Keratinocyte (primary cell): Measurements from ENCODE around the gene CADM2. TPM values are rescaled to one million over a fixed set of nuclear protein-coding genes. Genes with fewer than 3 reads are reported as not detected.

ENCODE experiments used
- DNase-seq: peaks from one replicate; pipeline ENCODE4 v3.0.0-alpha.2; 2011; ENCODE audit warnings: low read depth, missing footprints, low spot score
- FAIRE-seq: peaks from 2 replicates; lab custom pipeline; 2011; peaks lifted over from hg19 to GRCh38; lab: Jason Lieb, UNC
- H2AFZ ChIP-seq: 2 replicates; pipeline ENCODE4 v1.6.0; 2012; ENCODE audit warnings: low read length, control low read depth, inconsistent platforms; ENCODE audit not compliant: control insufficient read depth
- H3K27ac ChIP-seq: 2 replicates; pipeline ENCODE4 v1.5.1; 2011; ENCODE audit warnings: low read length; ENCODE audit not compliant: control insufficient read depth, insufficient read depth
- H3K27me3 ChIP-seq: 3 replicates; pipeline ENCODE4 v1.6.0; 2011; ENCODE audit warnings: low read length; ENCODE audit not compliant: control insufficient read depth, insufficient read depth; ENCODE audit errors: extremely low read depth
- H3K36me3 ChIP-seq, 2 experiments: 2 replicates in 1 of 2; 3 replicates in 1 of 2; pipeline ENCODE4 v1.5.1; 2011; ENCODE audit warnings: low read length in 2 of 2, mild to moderate bottlenecking in 1 of 2; ENCODE audit not compliant: control insufficient read depth in 2 of 2, insufficient read depth in 2 of 2; ENCODE audit errors: extremely low read depth in 1 of 2
- H3K4me1 ChIP-seq: 3 replicates; pipeline ENCODE4 v1.5.1; 2011; ENCODE audit warnings: low read length; ENCODE audit not compliant: control insufficient read depth, insufficient read depth; ENCODE audit errors: extremely low read depth
- H3K4me2 ChIP-seq: 3 replicates; pipeline ENCODE4 v1.6.0; 2011; ENCODE audit warnings: low read depth, low read length; ENCODE audit not compliant: control insufficient read depth, insufficient read depth; ENCODE audit errors: extremely low read depth
- H3K4me3 ChIP-seq, 3 experiments: fragments of 200-600 bp in 1 of 3; sonication (generic) in 1 of 3; 2 replicates in 2 of 3; 3 replicates in 1 of 3; pipeline ENCODE4 v1.5.1; 2011 to 2016; ENCODE audit warnings: low read length in 3 of 3, mild to moderate bottlenecking in 3 of 3, control low read depth in 2 of 3, inconsistent platforms in 1 of 3, low read depth in 1 of 3, mixed read lengths in 1 of 3, mixed run types in 1 of 3, moderate library complexity in 1 of 3; ENCODE audit not compliant: control insufficient read depth in 2 of 3, insufficient read depth in 2 of 3; ENCODE audit errors: extremely low read depth in 1 of 3
- H3K79me2 ChIP-seq: 2 replicates; pipeline ENCODE4 v1.6.0; 2012; ENCODE audit warnings: low read length; ENCODE audit not compliant: control insufficient read depth, insufficient read depth
- H3K9ac ChIP-seq: 3 replicates; pipeline ENCODE4 v1.6.0; 2011; ENCODE audit warnings: low read length; ENCODE audit not compliant: control insufficient read depth, insufficient read depth; ENCODE audit errors: extremely low read depth
- H3K9me1 ChIP-seq: 3 replicates; pipeline ENCODE4 v1.6.0; 2011; ENCODE audit warnings: low read length; ENCODE audit not compliant: control insufficient read depth, insufficient read depth; ENCODE audit errors: extremely low read depth
- H3K9me3 ChIP-seq: 2 replicates; pipeline ENCODE4 v1.5.1; 2012; ENCODE audit warnings: low read depth, low read length; ENCODE audit not compliant: control insufficient read depth
- H4K20me1 ChIP-seq: 3 replicates; pipeline ENCODE4 v1.6.0; 2011; ENCODE audit warnings: low read length; ENCODE audit not compliant: control insufficient read depth, insufficient read depth; ENCODE audit errors: extremely low read depth
- CTCF ChIP-seq, 3 experiments: IDR thresholded peaks in 1 of 3; conservative IDR thresholded peaks in 1 of 3; optimal IDR thresholded peaks in 1 of 3; 2 replicates in 2 of 3; 3 replicates in 1 of 3; pipeline versions ENCODE3 to v1.5.1; 2011; ENCODE audit warnings: low read length in 3 of 3, mild to moderate bottlenecking in 3 of 3, moderate library complexity in 2 of 3, control low read depth in 1 of 3, inconsistent platforms in 1 of 3; ENCODE audit not compliant: insufficient read depth in 2 of 3; ENCODE audit errors: extremely low read depth in 1 of 3
- EZH2 ChIP-seq: IDR thresholded peaks from one replicate; pipeline ENCODE4 v1.6.1; 2012; ENCODE audit warnings: inconsistent platforms, mild to moderate bottlenecking, low read length, moderate library complexity
- dilution Hi-C: fragments of 300-500 bp; cut with MboI; formaldehyde crosslinking; loops from one replicate; pipeline ENCODE4 v1.7.0; 2020; ENCODE audit warnings: low sequenced_read_pairs; ENCODE audit not compliant: extremely low pct_ligation_motif_present
- polyA plus RNA-seq, 5 experiments: library from polyadenylated mRNA; depleted of rRNA in 3 of 5; stranded (reverse) in 3 of 5; stranded (forward) in 1 of 5; unstranded in 1 of 5; fragments of >200 nt; gene quantifications; 1 replicate in 1 of 5; 2 replicates in 3 of 5; 3 replicates in 1 of 5; pipeline versions ENCODE4 v1.2.1 to v1.2.3, GENCODE V29; 2011 to 2012; ENCODE audit warnings: missing spikeins in 2 of 5, low read depth in 1 of 5, low replicate concordance in 1 of 5

CADM2 gene
- polyA plus RNA-seq, 1 donor (not counting 4 experiments of a cell fraction or from before 2014, with no cell fraction given): not detected

DNA sequence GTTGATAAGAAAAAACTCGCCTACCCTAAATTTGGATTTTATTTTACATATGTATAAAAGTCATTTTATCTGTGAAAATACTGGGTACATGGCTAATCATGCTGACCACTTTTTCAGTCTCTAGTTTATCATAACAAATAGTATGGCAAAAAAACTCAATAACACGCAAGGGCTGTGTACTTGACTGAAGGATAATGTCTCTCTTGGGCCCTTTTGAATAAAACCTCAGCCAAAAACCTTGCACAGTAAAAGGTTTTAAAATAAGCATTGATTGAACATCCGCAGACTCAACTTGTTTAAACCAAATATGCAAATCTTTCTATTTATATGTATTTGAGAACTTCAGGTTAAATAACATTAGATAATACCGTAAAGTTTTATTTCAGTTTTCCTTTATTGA is 285.3 kb downstream of the CADM2 start:
- FAIRE-seq: no peak
- Histone ChIP-seq H3K9ac (no peak overlapping the region), H2AFZ (no peak overlapping the region), H3K9me3 (no peaks in the 10 kb centered on the region), H3K9me1 (no peaks in the 10 kb centered on the region), H3K79me2 (no peaks in the 10 kb centered on the region), H3K36me3 (no peaks in the 10 kb centered on the region), H4K20me1 (no peaks in the 10 kb centered on the region), H3K4me1 (no peaks in the 10 kb centered on the region), H3K27me3 (no peaks in the 10 kb centered on the region), H3K4me2 (no peak overlapping the region), H3K4me3 (no peak overlapping the region), H3K27ac (no peak overlapping the region)
- TF ChIP-seq EZH2: no peak
- no peak for TF ChIP-seq CTCF (optimal IDR thresholded peaks at IDR 0.05 in 1 of 3, IDR thresholded peaks at IDR 0.05 in 1 of 3, conservative IDR thresholded peaks at IDR 0.05 in 1 of 3; ENCODE audit: extremely low read depth in 1 of 3, insufficient read depth in 2 of 3, low read length in 3 of 3)
- no peak for DNase-seq
- dilution Hi-C loops: no loop called here

DNA sequence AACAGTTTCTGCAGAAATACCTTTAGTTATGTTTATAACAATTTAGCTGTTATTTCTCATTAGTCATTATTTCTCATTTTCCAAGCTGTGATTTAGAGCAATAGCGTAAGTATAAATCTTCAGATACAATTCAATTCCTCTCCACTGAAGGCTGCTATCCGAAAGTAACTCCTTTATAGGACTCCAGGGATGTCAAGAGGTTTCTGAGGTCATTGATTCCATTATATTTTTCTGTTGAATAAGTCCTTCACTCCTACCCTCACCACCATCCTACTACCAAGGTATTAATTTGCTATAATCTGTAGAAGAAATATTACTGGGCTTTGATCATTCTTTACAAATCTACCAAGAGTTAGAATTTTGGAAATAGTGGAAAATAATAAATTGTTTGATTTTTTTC is 285.7 kb downstream of the CADM2 start:
- H3K4me1 ChIP-seq: no peaks in the 10 kb centered on the region
- no peak overlapping the region for H3K27ac ChIP-seq
- no peaks in the 10 kb centered on the region for H3K9me3 ChIP-seq
- H2AFZ ChIP-seq: no peak overlapping the region
- H3K9ac ChIP-seq: no peak overlapping the region
- H4K20me1 ChIP-seq: no peaks in the 10 kb centered on the region
- dilution Hi-C loops: no loop called here
- H3K27me3 ChIP-seq: no peaks in the 10 kb centered on the region
- no peak overlapping the region for H3K4me3 ChIP-seq
- DNase-seq: no peak
- TF ChIP-seq CTCF (optimal IDR thresholded peaks at IDR 0.05 in 1 of 3, IDR thresholded peaks at IDR 0.05 in 1 of 3, conservative IDR thresholded peaks at IDR 0.05 in 1 of 3; ENCODE audit: extremely low read depth in 1 of 3, insufficient read depth in 2 of 3, low read length in 3 of 3) (no peak), EZH2 (no peak)
- H3K79me2 ChIP-seq: no peaks in the 10 kb centered on the region
- FAIRE-seq: no peak
- H3K36me3 ChIP-seq: no peaks in the 10 kb centered on the region
- no peaks in the 10 kb centered on the region for H3K9me1 ChIP-seq
- H3K4me2 ChIP-seq: no peak overlapping the region
